ENCODE measurements around the gene INTS6L.
"Not testable (repeated sequence)": the region's sequence is repeated elsewhere in the genome, so short reads cannot be mapped to it uniquely, and the experiment has no call there.

INTS6L gene

GRCh38 chrX:135522878-135523693 is 2.6 kb downstream of the INTS6L start:
- no peak for DNase-seq

- DNase-seq: no peak
Observed at GRCh38 chrX:135528254-135528653, 7.8 kb downstream of the INTS6L start.

GRCh38 chrX:135528756-135529155 is 8.3 kb downstream of the INTS6L start:
- no peak for DNase-seq

GRCh38 chrX:135530097-135530496 is 9.6 kb downstream of the INTS6L start:
- no peak for DNase-seq

DNA sequence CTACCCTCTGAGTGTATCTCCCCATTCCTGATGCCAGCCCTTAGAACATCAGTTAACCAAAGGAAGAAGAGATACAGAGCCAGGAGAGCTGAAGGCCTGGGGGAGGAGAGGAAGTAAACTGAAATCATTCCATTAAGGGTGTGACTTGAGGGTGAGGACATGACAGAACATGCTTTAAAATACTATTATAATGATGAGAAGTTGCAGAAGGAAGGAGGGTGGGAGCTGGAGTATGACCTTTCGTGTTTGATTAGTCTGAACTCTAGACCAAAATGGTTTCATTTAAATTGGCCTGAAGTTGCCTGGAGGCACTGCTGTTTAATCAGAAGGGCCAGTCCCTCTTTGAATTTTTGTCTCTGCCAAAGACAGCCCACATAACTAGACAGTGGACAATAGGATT is 11.4 kb downstream of the INTS6L start:
- no peak for DNase-seq

DNA sequence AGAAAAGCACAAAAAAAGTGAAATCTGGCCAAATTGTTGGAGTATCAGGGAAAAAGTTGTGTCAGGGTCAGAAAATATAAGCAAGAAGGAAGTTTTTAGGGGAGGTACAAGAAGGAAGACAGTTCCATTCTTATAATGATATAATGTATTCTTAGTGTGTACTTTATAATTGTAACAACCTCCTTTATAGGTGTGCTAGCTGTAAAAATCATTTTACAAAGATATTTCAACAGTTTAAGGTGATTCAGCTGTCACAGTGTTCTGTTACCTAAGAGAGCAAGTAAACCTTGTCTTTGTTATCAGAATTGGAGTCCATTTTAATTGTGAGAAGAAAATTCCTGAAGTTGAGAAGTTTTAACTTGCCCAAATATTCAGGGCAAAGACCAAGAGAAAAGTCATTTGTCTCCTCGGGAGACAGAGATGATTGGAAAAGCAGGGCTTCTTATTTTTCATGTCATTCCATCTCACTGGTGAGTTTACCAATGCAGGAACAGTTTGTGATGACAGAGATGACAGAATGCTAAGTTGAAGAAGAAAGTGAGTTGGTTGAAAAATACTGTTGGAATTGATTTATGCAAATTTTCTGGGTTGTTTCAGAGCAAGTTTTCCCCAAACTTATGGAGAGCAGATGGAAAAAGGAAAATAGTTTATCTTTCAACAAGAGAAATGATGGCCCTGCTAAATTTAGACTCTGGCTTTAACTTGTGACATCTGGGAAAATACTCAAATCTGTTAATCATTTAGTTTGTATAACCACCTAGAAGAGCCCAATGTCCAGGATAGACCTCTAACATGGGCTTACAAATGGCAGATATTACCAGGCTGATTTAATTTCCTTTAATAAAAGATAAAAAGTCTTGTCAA is 14.8 kb downstream of the INTS6L start:
- DNase-seq: no peak

DNA sequence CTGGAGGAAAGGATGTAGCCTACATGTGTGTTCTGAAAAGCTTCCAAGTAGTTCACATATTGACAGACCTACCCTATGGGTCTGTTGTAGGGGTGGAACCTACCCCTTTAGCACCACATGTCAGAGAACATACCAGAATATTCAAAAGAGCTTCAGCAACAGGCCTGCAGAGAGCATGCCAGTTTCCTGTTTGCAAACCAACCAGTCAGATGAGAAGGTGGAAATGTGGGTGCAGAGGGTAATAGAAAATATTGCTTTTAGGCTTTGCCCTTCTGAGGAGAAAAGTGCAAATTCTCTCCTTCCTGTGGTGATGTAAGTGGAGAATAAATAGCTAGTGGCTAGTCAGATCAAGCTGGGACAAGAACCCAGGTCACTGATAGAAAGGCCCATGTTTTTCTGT is 16.4 kb downstream of the INTS6L start:
- no peak for DNase-seq

DNA sequence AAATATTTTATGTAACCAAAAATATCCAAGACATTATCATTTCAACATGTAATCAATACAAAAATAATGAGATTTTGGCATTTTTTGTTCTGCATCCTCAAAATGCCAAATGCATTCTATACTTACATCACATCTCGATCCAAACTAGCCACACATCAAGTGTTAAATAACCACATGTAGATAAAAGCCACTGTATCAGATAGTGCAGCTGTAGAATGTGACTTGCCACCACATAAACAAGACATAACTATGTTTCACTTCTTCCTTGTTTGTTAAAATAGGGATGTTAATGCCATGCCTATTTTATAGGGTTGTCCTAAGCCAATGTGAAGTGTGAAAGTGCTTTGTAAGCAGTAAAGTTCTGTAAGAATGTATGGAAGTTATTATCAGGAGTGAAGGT is 20.9 kb downstream of the INTS6L start:
- no peak for DNase-seq

DNA sequence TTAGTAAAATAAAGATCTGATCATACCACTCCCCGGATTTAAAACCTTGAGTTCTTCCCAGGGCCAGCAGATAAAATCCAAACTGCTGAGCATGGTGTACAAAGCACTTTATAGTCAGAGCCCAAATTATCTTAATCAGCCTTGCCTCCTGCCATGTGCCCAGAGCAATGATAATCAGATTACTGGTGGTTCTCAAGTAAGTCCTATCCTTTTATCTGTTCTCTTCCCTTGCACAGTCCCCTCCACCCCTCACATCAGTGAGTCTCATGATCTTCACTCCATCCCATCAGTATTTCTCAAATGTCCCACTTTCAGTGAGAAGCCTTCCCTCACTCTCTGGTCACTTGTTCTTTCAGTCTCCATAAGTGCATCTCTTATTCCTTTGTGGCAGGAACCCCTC is 22.7 kb downstream of the INTS6L start:
- no peak for DNase-seq

DNA sequence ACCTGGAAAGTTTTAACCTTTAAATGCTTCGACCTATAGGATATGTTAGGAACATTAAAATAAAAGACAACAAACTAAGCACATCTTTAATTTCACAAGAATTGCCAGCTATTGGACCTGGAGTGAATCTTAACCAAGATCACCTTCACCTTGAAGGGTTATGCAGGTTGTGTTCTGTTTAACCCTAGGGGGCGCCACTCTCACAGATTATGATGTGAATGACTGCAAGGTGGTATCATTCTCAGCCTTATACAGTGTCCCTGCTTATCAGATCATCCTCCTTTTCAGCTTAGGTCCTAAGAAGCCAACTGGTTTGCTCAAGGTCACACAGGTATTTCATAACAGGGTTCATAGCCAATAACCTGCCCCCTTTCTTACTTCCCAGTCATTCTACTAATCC is 23.5 kb downstream of the INTS6L start:
- DNase-seq: peak; percentile 25

DNA sequence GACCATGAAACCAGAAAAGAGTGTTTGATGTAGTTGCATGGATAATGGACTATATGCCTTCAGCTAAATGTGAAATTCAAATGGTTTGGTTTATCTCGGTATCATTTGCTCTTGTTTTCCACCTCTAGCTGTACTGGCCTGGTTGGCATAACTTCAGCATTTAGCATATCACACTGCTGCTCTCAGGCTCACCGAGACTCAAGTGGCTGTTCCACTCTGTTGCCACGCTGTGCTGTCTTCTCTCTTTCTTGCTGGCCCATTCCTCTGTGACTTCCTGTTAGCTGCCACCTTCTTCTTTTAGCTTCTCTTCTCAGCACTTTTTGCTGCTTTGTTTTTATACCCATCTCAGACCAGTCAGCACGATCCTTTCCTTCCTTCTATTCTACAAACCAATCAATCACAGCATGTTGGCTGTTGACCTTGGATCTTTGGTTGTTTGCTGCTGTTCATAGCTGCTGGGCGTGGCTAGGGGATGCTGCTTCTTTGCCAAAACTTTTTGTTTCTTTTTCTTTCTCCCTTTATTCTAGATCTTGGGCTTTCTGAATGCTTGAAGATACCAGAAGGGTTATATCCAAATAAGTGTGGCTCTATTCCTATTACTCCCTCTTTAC is 24.0 kb downstream of the INTS6L start:
- no peak for DNase-seq

DNA sequence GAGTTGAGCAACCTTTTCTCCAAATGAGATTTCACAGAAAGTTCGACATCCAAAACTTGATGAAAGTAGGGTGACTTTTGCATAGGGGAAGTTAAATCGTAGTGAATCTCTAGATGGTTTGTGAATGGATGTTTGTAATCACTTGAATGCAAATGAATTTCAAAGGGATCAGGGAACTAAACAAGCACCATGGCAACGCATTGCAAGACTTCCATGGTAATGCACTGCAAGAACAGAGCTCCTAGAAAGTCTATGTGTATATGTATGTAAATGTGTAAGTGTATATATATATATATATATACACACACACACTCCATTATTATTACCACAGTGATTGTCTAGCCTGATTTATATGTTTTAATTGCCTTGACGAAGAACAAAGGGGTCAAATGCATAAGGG is 27.3 kb downstream of the INTS6L start:
- DNase-seq: no peak

DNA sequence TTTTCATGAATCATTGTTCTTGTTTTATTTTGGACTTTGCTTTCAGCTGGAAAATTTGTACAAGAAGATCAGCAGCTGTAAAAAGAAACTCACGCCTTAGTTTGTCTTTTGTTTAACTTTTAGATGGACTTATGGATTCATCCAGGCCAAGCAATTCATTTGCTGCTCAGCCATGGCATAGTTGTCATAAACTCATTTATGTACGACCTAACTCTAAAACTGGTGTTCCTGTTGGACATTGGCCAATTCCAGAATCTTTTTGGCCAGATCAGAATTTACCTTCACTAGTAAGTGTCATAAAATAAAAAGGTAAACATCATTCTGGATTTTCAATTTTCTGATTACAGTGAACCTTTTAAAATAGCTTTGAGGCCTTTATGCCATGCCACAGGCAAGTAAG is 29.1 kb downstream of the INTS6L start:
- DNase-seq: no peak

GRCh38 chrX:135556055-135556454 is 35.6 kb downstream of the INTS6L start:
- no peak for DNase-seq

- DNase-seq: no peak
Observed at GRCh38 chrX:135557344-135557743, 36.9 kb downstream of the INTS6L start.

GRCh38 chrX:135572436-135572835 is 52.0 kb downstream of the INTS6L start:
- no peak for DNase-seq

DNA sequence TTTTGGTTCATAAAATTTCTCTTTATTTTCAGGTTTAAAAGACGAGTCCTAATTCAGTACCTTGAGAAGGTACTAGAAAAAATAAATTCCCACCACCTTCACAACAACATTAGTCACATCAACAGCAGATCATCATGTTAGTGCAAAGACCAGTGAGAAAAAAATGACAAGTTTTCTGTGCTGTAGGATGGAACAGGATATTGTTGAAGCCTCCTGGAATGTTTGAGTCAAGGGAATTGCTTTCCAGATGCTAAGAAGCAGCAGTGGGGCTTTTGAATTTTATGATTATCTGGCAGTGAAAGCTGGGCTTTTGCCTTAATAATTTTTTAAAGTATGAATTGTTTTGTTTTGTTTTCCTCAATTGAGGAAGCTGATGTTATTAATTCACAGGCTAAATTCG is 61.0 kb downstream of the INTS6L start:
- no peak for DNase-seq

DNA sequence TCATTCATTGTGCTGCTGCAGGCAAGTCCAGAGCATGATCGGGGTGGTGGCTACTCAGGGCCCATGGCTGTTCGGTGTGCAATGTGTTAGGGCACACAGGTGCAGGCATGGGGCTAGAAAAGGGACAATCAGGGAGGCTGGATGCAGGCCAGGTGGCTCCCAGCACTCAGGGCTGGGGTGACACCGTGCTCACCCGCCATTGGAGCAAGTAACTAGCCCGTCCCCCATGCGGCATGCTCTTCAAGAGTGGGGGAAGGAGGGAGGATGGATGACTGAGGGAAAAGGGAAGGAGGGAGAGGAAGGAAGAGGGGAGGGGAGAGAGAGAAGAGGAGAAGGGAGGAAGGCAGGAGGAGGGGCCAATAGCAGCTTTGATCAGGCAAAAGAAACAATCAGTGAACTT is 64.7 kb downstream of the INTS6L start:
- DNase-seq: no peak

DNA sequence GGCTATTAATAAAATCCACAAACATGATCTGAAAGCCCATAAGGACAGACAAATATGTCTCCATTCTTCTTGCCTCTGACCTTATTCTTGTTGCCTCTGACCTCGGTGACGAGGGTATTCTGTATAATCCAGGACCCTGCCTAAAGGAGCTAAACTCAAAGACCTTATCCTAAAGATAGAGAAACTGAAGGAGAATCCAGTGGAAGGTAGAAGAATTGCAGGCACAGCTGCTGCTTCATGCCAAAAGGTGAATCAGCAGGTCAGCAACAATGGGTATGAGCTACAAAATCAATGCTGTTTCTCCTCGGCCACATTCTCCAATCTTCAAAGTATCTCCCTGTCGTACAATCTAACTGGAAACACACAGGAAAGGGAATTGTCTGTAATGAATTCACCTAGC is 71.4 kb downstream of the INTS6L start:
- DNase-seq: no peak

DNA sequence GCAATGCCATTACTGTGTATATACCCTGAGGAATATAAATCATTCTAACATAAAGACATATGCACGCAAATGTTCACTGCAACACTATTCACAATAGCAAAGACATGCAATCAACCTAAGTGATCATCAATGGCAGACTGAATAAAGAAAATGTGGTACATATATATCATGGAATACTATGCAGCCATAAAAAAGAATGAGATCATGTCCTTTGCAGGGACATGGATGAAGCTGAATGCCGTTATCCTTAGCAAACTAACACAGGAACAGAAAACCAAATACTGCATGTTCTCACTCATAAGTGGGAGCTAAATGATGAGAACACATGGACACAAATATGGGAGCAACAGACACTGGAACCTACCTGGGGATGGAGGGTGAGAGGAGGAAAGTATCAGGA is 73.6 kb downstream of the INTS6L start:
- DNase-seq: not testable (repeated sequence)

- DNase-seq: not testable (repeated sequence)
Observed at GRCh38 chrX:135594453-135594852, 74.0 kb downstream of the INTS6L start.

DNA sequence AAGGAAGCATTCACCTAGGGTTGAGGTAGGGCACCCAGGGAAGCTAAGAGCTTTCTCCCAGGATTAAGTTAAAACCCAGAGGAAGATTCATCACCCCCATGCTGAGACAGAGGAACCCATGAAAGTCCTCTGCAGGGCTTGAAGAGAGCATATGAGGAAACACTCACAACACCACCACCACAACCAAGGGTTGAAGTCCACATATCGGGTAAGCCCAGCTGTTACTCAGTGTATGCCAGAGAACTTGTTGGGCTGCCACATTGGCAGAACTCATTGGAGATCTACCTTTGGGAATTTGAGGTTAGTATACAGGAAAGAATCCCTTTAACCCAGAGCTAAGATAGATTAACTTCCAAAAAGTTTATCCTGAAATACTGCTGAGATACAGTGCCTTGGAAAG is 75.1 kb downstream of the INTS6L start:
- no peak for DNase-seq

- peak; percentile 41 for DNase-seq
Observed at GRCh38 chrX:135596495-135596894, 76.0 kb downstream of the INTS6L start.

- no peak for DNase-seq
Observed at GRCh38 chrX:135605906-135606305, 85.4 kb downstream of the INTS6L start.
